ENCODE measurements around the gene ZNF429.

DNA sequence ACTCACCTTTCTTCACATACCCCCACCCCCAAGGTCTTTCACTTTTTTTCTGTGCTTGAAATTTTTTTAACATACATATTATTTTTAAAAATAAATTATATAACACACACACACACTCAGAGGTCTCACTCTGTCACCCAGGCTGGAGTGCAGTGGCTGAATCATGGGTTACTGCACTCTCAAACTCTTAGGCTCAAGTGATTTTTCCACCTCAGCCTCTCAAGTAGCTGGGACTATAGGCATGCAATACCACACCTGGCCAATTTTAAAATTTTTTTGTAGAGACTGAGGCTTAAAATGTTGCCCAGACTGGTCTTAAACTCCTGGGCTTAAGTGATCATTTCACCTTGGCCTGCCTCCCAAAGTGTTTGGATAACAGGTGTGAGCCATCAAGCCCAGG is 32.9 kb upstream of the ZNF429 start:
- TF ChIP-seq, protein P1, sequence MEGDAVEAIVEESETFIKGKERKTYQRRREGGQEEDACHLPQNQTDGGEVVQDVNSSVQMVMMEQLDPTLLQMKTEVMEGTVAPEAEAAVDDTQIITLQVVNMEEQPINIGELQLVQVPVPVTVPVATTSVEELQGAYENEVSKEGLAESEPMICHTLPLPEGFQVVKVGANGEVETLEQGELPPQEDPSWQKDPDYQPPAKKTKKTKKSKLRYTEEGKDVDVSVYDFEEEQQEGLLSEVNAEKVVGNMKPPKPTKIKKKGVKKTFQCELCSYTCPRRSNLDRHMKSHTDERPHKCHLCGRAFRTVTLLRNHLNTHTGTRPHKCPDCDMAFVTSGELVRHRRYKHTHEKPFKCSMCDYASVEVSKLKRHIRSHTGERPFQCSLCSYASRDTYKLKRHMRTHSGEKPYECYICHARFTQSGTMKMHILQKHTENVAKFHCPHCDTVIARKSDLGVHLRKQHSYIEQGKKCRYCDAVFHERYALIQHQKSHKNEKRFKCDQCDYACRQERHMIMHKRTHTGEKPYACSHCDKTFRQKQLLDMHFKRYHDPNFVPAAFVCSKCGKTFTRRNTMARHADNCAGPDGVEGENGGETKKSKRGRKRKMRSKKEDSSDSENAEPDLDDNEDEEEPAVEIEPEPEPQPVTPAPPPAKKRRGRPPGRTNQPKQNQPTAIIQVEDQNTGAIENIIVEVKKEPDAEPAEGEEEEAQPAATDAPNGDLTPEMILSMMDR (IDR thresholded peaks at IDR 0.05; ENCODE audit: insufficient read depth, low read length, poor library complexity, severe bottlenecking), result no peak
- no peak for TF ChIP-seq EZH2phosphoT487 (conservative IDR thresholded peaks at IDR 0.05; ENCODE audit: low read length)
